GM18870 (cell line): ENCODE measurements around the gene CNKSR3.
"Not testable (repeated sequence)": the region's sequence is repeated elsewhere in the genome, so short reads cannot be mapped to it uniquely, and the experiment has no call there.

ENCODE experiments used
- ATAC-seq: cut with Tn5 transposase; IDR thresholded peaks from one replicate; pipeline ENCODE4 v1.9.1; 2021; ENCODE audit warnings: moderate library complexity; ENCODE audit not compliant: unreplicated experiment

CNKSR3 gene

GRCh38 chr6:154510144-154510905 lies at the start of gene CNKSR3:
Gene CNKSR3, minus strand, starts transcription at chr6:154510685. Its CDS starts 571 bp downstream, at chr6:154510114.
- ATAC-seq, result peak; percentile 62

- ATAC-seq, result no peak
Measured at GRCh38 chr6:154558984-154559383, 48.5 kb upstream of the CNKSR3 start.

GRCh38 chr6:154558513-154558912 lies 48.0 kb upstream of the CNKSR3 start:
- ATAC-seq, result no peak

- ATAC-seq, result no peak
Measured at GRCh38 chr6:154555073-154555677, 44.7 kb upstream of the CNKSR3 start.

GRCh38 chr6:154554491-154554890 lies 44.0 kb upstream of the CNKSR3 start:
- no peak for ATAC-seq

GRCh38 chr6:154550779-154551178 lies 40.3 kb upstream of the CNKSR3 start:
- no peak for ATAC-seq

- ATAC-seq, result no peak
Measured at GRCh38 chr6:154549179-154549578, 38.7 kb upstream of the CNKSR3 start.

- no peak for ATAC-seq
Measured at GRCh38 chr6:154548130-154548830, 37.8 kb upstream of the CNKSR3 start.

GRCh38 chr6:154543628-154544027 lies 33.1 kb upstream of the CNKSR3 start:
- ATAC-seq, result no peak

- no peak for ATAC-seq
Measured at GRCh38 chr6:154542747-154543146, 32.3 kb upstream of the CNKSR3 start.

- ATAC-seq, result not testable (repeated sequence)
Measured at GRCh38 chr6:154541837-154542236, 31.4 kb upstream of the CNKSR3 start.

- no peak for ATAC-seq
Measured at GRCh38 chr6:154539593-154540269, 29.2 kb upstream of the CNKSR3 start.

- ATAC-seq, result no peak
Measured at GRCh38 chr6:154538640-154539191, 28.2 kb upstream of the CNKSR3 start.

- no peak for ATAC-seq
Measured at GRCh38 chr6:154537511-154538325, 27.2 kb upstream of the CNKSR3 start.

GRCh38 chr6:154536999-154537398 lies 26.5 kb upstream of the CNKSR3 start:
- ATAC-seq, result no peak

- no peak for ATAC-seq
Measured at GRCh38 chr6:154536255-154536654, 25.8 kb upstream of the CNKSR3 start.

- ATAC-seq, result no peak
Measured at GRCh38 chr6:154535851-154536250, 25.4 kb upstream of the CNKSR3 start.

GRCh38 chr6:154535147-154535546 lies 24.7 kb upstream of the CNKSR3 start:
- ATAC-seq, result no peak

- ATAC-seq, result no peak
Measured at GRCh38 chr6:154534531-154534930, 24.0 kb upstream of the CNKSR3 start.

- no peak for ATAC-seq
Measured at GRCh38 chr6:154532426-154532825, 21.9 kb upstream of the CNKSR3 start.
